Lung microvascular endothelial cell (primary cell): ENCODE data around the gene KCNK5. TPM values are rescaled to one million over a fixed set of nuclear protein-coding genes. Genes with fewer than 3 reads are reported as not detected.

Experiments
- DNase-seq, 2 donors: peaks; one replicate each; pipeline versions ENCODE4 v3.0.0 to v3.0.0-alpha.2; 2010; ENCODE audit warnings: low read depth in 2 of 2
- total RNA-seq: library from RNA; depleted of rRNA; stranded (reverse); fragments of >200 nt; gene quantifications from 2 replicates; pipeline ENCODE4 v1.2.1, GENCODE V29; 2014

The KCNK5 gene
- total RNA-seq, 1 donor from 2014 or later, result under 0.01 TPM

GRCh38 chr6:39243809-39244208 is 14.5 kb upstream of the KCNK5 start:
- DNase-seq, result no peak

GRCh38 chr6:39240155-39240757 is 11.0 kb upstream of the KCNK5 start:
- no peak for DNase-seq

GRCh38 chr6:39239527-39240154 is 10.4 kb upstream of the KCNK5 start:
- no peak for DNase-seq

DNA sequence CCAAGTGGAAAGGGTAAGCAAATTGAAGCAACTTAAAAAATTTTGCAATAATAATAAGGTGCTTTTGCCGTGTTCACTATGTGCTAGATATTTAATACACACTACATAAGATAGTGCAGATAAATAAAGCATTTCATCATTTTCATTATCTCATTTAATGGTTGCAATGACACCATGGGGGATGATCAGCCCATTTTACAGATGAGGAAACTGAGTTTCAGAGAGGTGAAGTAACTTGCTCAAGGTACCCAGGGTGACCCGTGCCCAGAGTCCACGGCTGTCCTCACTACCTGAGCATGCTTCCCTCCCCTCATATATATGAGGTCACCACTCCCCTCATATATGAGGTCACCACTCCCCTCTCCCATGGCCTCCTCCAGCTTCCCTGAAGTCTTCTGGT is 7.5 kb upstream of the KCNK5 start:
- no peak for DNase-seq

DNA sequence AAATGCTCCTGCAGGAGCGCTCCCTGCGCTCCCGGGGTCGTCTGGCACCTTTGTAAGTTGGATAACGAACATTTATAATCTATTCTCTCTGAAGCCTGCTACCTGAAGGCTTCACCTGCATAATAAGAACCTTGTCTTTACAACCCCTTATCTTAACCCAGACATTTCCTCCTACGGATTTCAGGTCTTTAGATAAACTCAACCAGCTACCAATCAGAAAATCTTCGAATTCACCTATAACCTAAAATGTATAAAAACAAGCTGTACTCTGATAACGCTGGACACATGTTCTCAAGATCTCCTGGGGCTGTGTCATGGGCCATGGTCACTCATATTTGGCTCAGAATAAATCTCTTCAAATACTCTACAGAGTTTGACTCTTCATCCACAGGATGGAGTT is 4.1 kb upstream of the KCNK5 start:
- DNase-seq, result no peak

DNA sequence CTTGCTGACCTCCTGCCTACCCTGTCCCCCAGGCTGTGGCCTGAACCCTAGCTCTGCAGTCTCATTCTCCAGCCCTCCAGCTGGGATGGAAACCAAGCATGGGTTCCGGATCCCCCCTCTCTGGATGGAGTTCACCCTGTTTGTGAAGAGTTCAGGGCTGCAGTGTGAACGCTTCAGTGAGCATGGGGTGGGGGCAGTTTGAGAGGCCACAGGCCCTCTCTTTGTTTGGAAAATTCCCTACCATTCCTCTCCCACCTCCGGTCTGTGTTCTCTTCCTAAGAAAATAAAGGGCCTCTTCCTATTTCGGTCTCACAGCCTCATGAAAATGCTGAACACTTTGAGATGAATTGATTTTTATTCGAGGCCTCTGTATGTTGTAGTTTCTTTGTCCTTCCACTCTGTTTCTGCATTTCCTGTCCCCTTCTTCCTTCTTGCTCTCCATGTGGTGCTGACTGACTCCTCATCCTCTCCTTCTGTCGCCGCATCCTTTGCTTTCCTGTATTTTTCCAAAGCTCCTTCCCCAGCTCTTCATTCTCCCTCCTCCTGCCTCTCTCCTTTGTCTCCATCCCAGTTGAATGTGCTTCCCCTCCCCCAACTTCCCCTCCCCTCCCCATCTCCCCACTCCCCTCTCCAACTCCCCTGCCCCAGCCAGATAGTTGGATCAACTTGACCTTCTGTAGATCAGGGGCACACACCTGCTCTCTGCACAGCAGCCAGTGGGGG is 2.4 kb upstream of the KCNK5 start:
- DNase-seq, result no peak

- DNase-seq, result no peak
Measured at GRCh38 chr6:39230654-39231035, 1.4 kb upstream of the KCNK5 start.

DNA sequence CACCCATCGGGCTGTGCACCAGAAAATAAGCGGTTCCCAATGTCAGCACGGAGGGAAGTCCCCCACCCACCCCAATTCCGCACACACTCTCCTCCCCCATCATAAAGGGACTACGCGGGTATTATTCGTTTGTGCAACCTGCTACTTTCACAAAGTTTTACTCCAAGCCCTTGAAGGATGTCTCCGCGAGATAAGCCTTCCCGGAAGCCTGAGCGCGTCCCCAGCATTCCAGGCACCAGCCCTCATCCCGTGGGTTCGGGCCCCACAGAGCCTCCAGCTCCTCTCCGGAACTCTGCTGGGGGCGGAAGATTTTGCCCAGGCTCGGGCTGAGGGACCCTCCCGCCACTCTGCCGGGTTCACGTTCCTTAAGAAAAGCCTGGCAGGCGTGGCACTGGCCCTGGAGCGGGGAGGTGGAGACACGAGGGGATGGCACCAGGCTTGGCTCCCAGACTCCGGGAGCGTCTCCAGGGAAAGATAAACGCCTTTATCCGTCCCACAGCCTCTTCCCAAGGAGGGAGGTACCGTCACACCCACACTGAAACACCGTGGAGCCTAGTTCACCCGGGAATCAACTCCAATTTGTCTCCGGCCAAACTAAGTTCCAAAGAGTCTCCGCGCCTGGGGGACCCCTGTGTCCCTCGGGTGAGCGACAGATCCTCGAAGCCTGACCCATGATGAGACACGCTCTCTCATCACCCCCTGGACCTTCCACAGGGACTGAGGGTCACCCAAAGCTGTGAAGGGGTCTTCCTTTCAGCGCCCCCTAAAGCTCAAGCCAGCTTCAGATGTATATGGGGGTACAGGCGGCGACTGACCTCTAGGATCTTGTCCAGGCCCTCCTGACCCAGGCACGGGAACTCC is 934 bp downstream of the KCNK5 start:
- DNase-seq, result no peak

GRCh38 chr6:39227476-39227875 is 1.8 kb downstream of the KCNK5 start:
- DNase-seq, result no peak

DNA sequence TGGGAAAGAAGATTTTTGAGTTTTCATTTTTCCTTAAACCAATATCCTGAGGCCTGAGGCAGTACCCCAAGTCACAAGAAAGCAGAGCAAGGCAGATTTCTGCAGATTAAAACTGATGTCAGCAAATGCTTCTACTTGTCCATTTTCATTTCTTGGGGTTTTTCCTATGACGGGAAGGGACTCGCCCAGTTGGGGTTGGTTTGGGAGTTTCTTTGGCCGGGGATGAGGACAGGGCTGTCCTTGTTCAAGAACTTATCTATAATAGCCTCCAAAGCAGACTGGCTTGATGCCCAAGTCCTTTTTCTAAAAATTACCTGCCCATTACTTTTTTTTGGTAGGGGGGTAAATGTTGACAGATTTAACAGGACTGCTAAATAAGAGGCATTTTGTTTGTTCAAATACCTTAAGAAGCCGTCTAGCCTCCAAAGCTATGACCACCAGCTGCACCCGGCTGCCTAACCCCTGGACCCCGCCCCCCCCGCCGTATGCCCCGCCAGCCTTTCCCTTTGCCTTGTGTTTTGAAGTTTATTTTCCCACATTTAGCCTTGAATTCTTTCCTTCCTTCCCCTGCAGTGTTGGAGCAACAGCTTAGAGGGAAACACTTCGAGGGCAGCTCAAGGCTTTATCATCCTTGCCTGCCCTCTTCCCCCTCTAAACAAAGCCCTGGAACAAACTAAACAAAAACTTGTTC is 2.5 kb downstream of the KCNK5 start:
- DNase-seq, result no peak

DNA sequence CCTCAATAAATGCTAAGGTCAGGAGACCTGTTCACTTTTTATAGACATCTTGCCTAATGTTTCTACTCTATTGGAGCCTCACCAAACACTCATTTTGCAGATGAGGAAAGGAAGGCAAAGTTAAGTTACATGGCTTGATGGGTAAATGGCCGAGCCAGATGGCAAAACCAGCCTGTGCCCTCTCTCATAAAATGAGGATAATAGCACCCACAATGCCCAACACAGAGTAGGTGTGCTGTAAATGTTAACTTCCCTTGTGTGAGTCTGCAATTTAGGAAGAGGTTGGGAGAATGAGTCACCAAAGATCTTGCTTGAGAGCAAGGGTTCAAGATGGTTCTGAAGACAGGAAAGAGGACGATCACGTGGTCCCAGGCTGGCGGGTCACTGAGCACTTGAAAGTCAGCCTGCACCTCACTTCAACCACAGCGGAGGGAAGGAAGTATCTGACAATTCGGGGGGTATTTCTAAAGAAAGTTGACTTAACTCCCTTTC is 3.3 kb downstream of the KCNK5 start:
- no peak for DNase-seq

- DNase-seq, result no peak
Measured at GRCh38 chr6:39225543-39225942, 3.7 kb downstream of the KCNK5 start.

DNA sequence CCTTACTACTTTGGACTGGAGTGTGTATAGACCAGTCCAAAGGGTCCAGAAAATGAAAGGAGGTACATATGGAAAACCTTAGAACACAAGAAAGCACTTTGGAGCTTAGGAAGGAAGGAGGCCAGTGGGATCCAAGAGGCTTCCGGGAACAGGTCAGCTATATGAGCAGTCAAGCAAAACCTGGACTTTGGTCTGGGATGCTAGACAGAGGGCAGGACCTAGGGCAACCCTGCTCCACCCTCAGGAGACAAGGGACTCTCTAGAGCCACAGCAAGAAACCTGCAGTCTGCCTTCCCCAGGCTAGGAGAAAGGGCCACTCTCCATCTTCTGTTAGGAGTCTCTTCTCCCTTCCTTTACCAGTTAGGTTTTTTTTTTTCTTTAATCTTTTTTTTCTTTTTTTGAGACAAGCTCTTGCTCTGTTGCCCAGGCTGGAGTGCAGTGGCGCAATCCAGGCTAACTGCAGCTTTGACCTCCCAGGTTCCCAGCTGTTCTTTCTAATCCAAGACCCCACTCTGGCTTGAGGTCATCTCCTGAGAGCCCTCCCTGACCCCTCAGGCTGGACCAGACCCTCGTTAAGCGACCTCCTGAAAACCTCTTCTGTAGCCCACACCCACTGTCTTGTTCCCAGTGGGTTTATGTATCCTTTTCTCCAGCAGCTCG is 4.6 kb downstream of the KCNK5 start:
- DNase-seq, result no peak

- no peak for DNase-seq
Measured at GRCh38 chr6:39224011-39224410, 5.3 kb downstream of the KCNK5 start.

- DNase-seq, result no peak
Measured at GRCh38 chr6:39223555-39223954, 5.7 kb downstream of the KCNK5 start.

DNA sequence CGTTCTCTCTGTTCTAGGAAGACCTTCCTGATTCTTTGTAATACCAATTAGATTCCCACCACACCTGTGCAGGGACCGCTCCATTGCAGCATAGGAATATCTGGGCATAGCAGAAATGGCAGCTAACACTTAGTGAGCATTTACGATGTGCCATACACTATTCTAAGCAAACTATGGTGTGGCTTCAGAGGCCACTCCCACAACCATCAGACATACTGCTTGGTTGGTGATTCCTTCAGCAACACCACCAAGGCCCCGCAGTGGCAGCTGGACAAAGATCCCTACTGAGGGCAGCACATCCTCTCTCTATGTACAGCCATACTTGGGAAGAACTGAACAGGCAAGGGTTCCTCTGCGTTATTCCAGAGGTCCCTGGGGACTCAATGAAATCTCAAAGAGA is 6.2 kb downstream of the KCNK5 start:
- DNase-seq, result no peak

DNA sequence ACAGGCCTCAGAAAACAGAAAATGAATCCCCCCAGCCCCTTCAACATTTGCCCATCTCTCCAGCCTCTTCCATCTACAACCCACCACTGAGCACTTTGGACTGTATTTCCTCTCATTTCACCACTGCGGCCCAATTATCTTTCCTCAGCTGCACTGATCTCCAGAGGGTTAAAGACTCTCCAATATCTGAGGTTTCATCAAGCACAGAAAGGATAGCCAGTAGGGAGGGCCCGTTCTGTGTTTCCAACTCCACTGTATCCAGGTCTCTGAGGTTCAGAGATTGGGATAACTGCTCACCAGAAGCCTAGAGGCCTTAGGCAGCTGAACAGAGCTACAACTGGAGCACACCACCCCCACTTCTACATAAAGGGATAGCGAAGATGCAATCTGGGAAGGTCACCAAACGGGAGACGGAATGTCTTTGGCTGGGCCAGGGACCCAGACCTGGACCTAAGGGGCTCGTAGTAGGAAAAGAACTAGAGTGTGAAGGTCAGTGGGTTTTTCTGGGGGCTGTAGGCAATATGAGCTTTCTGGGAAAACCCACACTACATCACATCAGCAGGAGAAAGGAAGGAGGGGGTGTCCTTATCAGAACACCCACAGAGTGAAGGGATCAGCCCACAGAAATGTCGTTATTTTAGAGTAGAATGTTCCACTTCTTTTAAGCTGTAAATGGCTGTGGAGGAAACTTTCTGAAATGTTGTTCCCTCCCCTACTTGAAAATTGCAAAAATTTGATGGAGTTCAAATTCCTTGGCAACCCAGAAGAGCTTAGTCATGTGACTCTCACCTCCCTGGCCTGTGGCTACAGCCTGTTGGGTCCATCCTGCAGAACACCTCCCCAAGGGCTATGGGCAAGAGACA is 7.3 kb downstream of the KCNK5 start:
- no peak for DNase-seq

DNA sequence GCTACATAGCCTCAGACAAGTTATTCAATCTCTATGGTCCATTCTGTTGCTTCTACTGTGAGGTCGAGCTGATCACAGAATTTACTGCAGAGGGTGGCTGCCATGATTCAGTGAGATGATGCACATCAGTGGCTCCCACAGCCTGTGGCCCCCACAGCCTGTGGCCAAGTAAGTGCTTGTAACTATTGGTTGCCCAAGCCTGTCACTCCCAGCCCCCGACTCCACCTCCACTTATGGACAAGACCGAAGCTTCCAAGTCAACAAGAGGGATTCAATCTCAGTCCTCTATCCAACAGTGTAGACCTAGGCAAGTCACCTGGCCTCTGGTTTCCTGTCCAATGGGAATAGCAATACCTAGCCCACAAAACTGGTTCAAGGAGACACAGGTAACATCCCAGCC is 8.2 kb downstream of the KCNK5 start:
- no peak for DNase-seq

DNA sequence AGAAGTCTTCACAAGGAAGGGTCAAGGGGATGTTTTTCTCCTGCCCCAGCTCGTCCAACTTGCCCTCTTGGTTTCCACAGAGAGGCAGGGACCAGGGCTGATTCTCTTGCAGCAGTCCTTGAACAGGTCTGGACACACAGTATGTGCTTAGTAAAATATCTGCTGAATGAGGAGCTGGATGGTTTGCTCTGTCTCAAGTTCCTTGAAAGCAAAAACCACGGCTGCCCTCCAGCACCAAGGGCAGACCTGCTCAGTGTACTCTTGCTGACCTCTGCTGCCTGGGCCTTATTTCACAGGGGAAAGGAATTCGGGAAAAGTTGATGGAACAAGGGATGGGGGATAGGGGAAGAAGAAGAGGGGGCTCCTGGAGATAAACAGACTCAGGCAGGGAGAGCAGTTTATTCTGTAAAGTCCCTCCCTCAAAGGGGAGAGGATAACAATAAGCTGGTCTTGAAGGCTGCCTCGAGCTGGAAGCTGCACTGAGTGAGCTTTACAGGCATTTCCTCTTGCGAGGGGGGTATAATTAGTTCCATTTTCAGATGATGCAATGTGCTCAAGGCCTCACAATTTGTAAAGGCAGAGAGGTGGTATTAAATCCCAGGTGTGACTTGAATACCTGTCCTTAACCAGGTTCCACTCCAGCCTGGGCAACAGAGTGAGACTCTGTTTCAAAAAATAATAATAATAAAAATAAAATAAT is 10.3 kb downstream of the KCNK5 start:
- DNase-seq, result peak in 1 of 2 donors; percentile 9
